ENCODE measurements around the gene P4HA2. TPM values are rescaled to one million over a fixed set of nuclear protein-coding genes. Genes with fewer than 3 reads are reported as not detected.

P4HA2 gene
- total RNA-seq, 1 donor from 2014 or later: 68.7 TPM

DNA sequence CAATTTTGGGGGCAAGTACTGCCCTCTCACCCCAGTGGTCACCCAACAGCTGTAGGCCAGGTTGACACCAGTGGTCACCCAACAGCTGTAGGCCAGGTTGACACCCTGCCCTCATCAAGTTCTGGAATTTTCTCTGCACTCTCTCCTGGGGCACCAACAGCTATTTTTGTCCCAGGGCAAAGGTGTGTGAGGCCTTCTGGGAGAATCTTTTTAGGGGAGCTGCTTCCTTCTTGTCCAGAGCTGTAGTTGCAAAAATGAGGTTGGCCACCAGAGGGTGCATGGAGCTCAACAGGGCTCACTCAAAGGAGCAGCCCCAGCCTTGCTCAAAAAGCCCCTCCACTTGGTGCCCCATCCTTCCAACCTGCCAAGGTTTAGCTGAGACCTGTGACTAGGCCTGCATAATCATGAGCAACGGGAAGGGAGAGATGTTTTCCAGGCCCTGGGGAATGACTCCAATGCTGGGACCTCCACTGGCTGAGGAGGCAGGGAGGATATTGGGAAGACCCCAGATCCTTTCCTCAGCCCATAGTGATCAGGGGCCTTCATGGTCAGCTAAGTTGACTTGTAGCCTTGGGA is 10.6 kb upstream of the P4HA2 start:
- Mint-ChIP-seq H3K9me3 (peaks cover 19% of the 10 kb centered on the region), H3K27me3 (ENCODE audit: low read depth) (no peaks in the 10 kb centered on the region), H3K36me3 (no peaks in the 10 kb centered on the region), H3K4me3 (no peak overlapping the region), H3K27ac (no peak overlapping the region), H3K4me1 (no peaks in the 10 kb centered on the region)
- TF ChIP-seq, protein P1, sequence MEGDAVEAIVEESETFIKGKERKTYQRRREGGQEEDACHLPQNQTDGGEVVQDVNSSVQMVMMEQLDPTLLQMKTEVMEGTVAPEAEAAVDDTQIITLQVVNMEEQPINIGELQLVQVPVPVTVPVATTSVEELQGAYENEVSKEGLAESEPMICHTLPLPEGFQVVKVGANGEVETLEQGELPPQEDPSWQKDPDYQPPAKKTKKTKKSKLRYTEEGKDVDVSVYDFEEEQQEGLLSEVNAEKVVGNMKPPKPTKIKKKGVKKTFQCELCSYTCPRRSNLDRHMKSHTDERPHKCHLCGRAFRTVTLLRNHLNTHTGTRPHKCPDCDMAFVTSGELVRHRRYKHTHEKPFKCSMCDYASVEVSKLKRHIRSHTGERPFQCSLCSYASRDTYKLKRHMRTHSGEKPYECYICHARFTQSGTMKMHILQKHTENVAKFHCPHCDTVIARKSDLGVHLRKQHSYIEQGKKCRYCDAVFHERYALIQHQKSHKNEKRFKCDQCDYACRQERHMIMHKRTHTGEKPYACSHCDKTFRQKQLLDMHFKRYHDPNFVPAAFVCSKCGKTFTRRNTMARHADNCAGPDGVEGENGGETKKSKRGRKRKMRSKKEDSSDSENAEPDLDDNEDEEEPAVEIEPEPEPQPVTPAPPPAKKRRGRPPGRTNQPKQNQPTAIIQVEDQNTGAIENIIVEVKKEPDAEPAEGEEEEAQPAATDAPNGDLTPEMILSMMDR (IDR thresholded peaks at IDR 0.05; ENCODE audit: unreplicated experiment): peak; percentile 81
- DNase-seq (ENCODE audit: low spot score in 2 of 2, unreplicated experiment in 2 of 2): peak; percentile 49 to 86

DNA sequence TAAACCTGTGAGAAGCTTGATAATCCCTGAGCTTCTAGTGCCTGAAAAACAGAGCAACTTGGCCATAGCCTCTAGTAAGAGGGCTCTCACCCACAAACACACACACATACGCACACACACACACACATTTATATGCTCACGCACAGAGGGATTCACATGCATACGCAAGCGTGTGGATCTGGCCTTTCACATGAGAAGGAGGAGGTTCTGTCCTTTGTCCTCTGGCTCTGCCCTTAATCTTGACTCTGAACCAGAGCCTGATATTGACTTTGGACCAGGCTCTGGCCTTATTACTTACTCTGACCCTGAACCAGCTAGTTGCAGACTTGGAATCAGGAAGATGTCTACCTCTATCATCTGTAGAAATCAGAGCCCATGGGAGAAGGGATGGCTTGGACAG is 10.0 kb upstream of the P4HA2 start:
- peaks cover 13% of the 10 kb centered on the region for H3K9me3 Mint-ChIP-seq
- DNase-seq (ENCODE audit: low spot score in 2 of 2, unreplicated experiment in 2 of 2): no peak
- TF ChIP-seq, protein P1 (IDR thresholded peaks at IDR 0.05; ENCODE audit: unreplicated experiment): no peak
- H3K27me3 Mint-ChIP-seq (ENCODE audit: low read depth): peaks cover 2% of the 10 kb centered on the region
- H3K4me3 Mint-ChIP-seq: no peak overlapping the region
- H3K4me1 Mint-ChIP-seq: no peaks in the 10 kb centered on the region
- H3K36me3 Mint-ChIP-seq: no peaks in the 10 kb centered on the region
- H3K27ac Mint-ChIP-seq: no peak overlapping the region

DNA sequence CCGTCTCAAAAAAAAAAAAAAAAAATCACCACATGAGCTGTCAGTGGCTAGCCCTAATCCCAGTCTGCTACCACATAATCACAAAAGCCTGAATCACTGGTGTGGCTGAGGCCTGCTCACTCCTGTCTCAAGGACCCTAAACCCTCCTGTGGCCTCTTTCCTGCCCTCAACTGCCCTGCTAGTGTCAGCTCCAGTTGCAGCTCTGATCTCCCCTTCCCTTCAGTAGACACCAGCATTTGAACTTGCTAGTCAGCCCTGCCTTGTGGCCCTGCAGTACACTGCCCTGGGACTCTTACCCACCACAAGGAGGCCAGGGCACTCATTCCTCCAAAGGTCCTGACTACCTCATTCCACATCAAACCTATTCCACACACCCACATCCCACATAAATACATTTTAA is 9.5 kb upstream of the P4HA2 start:
- H3K9me3 Mint-ChIP-seq: peaks cover 12% of the 10 kb centered on the region
- H3K36me3 Mint-ChIP-seq: no peaks in the 10 kb centered on the region
- TF ChIP-seq, protein P1 (IDR thresholded peaks at IDR 0.05; ENCODE audit: unreplicated experiment): no peak
- H3K27me3 Mint-ChIP-seq (ENCODE audit: low read depth): peaks cover 5% of the 10 kb centered on the region
- peaks cover 1% of the 10 kb centered on the region for H3K4me1 Mint-ChIP-seq
- no peak for DNase-seq (ENCODE audit: low spot score in 2 of 2, unreplicated experiment in 2 of 2)
- H3K4me3 Mint-ChIP-seq: no peak overlapping the region
- H3K27ac Mint-ChIP-seq: no peak overlapping the region

DNA sequence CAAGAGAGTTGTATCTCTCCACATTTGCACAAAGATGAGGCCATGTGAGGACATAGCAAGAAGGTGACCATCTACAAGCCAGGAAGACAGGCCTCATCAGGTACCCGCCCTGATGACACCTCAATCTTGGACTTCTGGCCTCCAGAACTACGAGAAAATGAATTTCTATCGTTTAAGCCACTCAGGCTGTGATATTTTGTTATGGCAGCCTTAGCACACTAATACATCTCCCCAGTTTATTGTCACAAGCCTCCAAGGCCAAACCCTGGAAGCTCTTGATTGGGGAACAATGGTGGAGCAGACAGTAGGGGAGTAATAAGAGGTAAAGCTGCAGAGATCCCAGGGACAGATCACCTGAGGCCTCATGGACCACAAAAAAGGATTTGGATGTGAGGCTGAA is 7.7 kb upstream of the P4HA2 start:
- Mint-ChIP-seq H3K9me3 (no peaks in the 10 kb centered on the region), H3K27me3 (ENCODE audit: low read depth) (peaks cover 9% of the 10 kb centered on the region), H3K36me3 (no peaks in the 10 kb centered on the region), H3K4me3 (no peak overlapping the region), H3K4me1 (peaks cover 4% of the 10 kb centered on the region), H3K27ac (no peak overlapping the region)
- DNase-seq (ENCODE audit: low spot score in 2 of 2, unreplicated experiment in 2 of 2): no peak
- TF ChIP-seq, protein P1 (IDR thresholded peaks at IDR 0.05; ENCODE audit: unreplicated experiment): no peak

DNA sequence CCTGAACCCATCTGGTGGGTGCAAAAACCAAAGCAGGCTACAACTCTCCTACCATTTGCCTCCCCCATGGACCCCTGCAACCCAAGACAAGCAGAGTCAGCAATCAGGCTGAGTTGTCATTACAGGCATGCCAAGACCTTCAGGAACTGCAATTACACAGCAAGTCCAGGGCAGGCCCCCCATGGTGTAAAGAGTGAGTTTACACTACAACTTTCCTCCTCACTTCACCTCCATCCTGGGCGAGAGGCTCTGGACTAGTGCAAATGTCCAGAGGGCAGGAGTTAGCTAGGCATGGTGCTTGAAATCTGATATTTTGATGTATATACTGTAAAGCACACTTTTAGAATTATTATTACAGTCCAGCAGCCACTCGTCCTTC is 7.0 kb upstream of the P4HA2 start:
- TF ChIP-seq, protein P1 (IDR thresholded peaks at IDR 0.05; ENCODE audit: unreplicated experiment): no peak
- DNase-seq (ENCODE audit: low spot score in 2 of 2, unreplicated experiment in 2 of 2): peak in 1 of 2 experiments; percentile 33
- Mint-ChIP-seq H3K27me3 (ENCODE audit: low read depth) (peaks cover 9% of the 10 kb centered on the region), H3K27ac (no peak overlapping the region), H3K9me3 (no peaks in the 10 kb centered on the region), H3K4me3 (no peak overlapping the region), H3K36me3 (no peaks in the 10 kb centered on the region), H3K4me1 (peaks cover 4% of the 10 kb centered on the region)

All from mesothelial cell of epicardium (in vitro differentiated cells).